K562 (cell line): ENCODE measurements around the gene CSKMT. TPM values are rescaled to one million over a fixed set of nuclear protein-coding genes. Genes with fewer than 3 reads are reported as not detected.

Experiments used
- ADNP ChIP-seq: fragments of 200-800 bp; sonication (Bioruptor generic); IDR thresholded peaks from 2 replicates; pipeline ENCODE4 v1.6.1; 2016; ENCODE audit warnings: missing genetic modification characterization, missing compliant biosample characterization
- ARID1B ChIP-seq: fragments of 450-650 bp; IDR thresholded peaks from 2 replicates; pipeline ENCODE4 v1.6.1; 2016; ENCODE audit warnings: antibody characterized with exemption, mild to moderate bottlenecking, inconsistent platforms
- BRCA1 ChIP-seq, 2 experiments: fragments of 450-650 bp in 1 of 2; sonication (generic) in 1 of 2; formaldehyde crosslinking in 1 of 2; IDR thresholded peaks; 2 replicates each; pipeline versions ENCODE4 v1.5.0 to v1.6.1; 2017 to 2020; ENCODE audit warnings: mild to moderate bottlenecking in 1 of 2, missing genetic modification reagents in 1 of 2
- CEBPG ChIP-seq, 3 experiments: fragments of 200-800 bp in 1 of 3; sonication (Bioruptor generic) in 1 of 3; sonication (generic) in 1 of 3; formaldehyde crosslinking in 1 of 3; IDR thresholded peaks in 2 of 3; conservative IDR thresholded peaks in 1 of 3; 2 replicates each; pipeline versions ENCODE4 v1.6.1 to v1.8.0; 2016 to 2022; ENCODE audit warnings: missing compliant biosample characterization in 2 of 3, missing genetic modification characterization in 2 of 3, mild to moderate bottlenecking in 1 of 3, missing genetic modification reagents in 1 of 3
- FUS ChIP-seq: fragments of 200-400 bp; formaldehyde crosslinking; optimal IDR thresholded peaks from 2 replicates; pipeline ENCODE3; 2017; ENCODE audit warnings: low read depth, low read length
- IFI16 ChIP-seq: fragments of 250-450 bp; sonication (Bioruptor Pico); IDR thresholded peaks from 2 replicates; pipeline ENCODE4 v2.1.2; 2022; ENCODE audit warnings: mild to moderate bottlenecking, inconsistent platforms
- JUND ChIP-seq, 2 experiments: IDR thresholded peaks; 2 replicates in 1 of 2; 3 replicates in 1 of 2; pipeline ENCODE4 v1.6.1; 2011; ENCODE audit warnings: borderline replicate concordance in 2 of 2, low read depth in 2 of 2, low read length in 2 of 2, improper control_type of control experiment in 1 of 2, missing biosample characterization in 1 of 2, missing genetic modification characterization in 1 of 2, missing genetic modification reagents in 1 of 2
- MTF1 ChIP-seq: fragments of 250-450 bp; sonication (Bioruptor Pico); IDR thresholded peaks from 2 replicates; pipeline ENCODE4 v1.9.0; 2021; ENCODE audit warnings: moderate library complexity, mild to moderate bottlenecking, inconsistent platforms, borderline replicate concordance
- NR1H2 ChIP-seq: sonication (generic); formaldehyde crosslinking; IDR thresholded peaks from 2 replicates; pipeline ENCODE4 v1.4.0; 2020; ENCODE audit warnings: mild to moderate bottlenecking, missing genetic modification reagents
- RAD21 ChIP-seq, 2 experiments: fragments of 250-450 bp in 1 of 2; fragments of 450-650 bp in 1 of 2; sonication (Bioruptor Pico) in 1 of 2; formaldehyde crosslinking in 1 of 2; IDR thresholded peaks in 1 of 2; conservative IDR thresholded peaks in 1 of 2; 2 replicates each; pipeline versions ENCODE4 v1.4.0 to v1.8.0; 2020 to 2022; ENCODE audit warnings: mild to moderate bottlenecking in 2 of 2, moderate library complexity in 1 of 2
- RBM22 ChIP-seq: fragments of 200-400 bp; formaldehyde crosslinking; IDR thresholded peaks from 2 replicates; pipeline ENCODE4 v1.6.1; 2018; ENCODE audit warnings: low read length, low read depth; ENCODE audit not compliant: poor library complexity, severe bottlenecking
- ZNF644 ChIP-seq: fragments of 200-800 bp; sonication (Bioruptor generic); IDR thresholded peaks from 2 replicates; pipeline ENCODE4 v1.6.1; 2016; ENCODE audit warnings: low read depth, missing genetic modification characterization, missing compliant biosample characterization
- polyA plus RNA-seq, 8 experiments: library from polyadenylated mRNA; depleted of rRNA in 4 of 8; stranded (reverse) in 5 of 8; unstranded in 3 of 8; fragments of >200 nt; fragmentation: Nextera tagmentation in 2 of 8; fragmentation: Illumina TruSeq in 1 of 8; extraction: Ambion mirVana in 2 of 8; extraction: Trizol in 1 of 8; gene quantifications; 2 replicates each; pipeline versions ENCODE4 v1.2.1 to v1.2.3, GENCODE V29; 2011 to 2014; ENCODE audit warnings: inconsistent platforms in 1 of 8, missing spikeins in 1 of 8
- total RNA-seq, 7 experiments: library from RNA; depleted of rRNA in 6 of 7; stranded (reverse); fragments of >200 nt in 6 of 7; fragmentation: Illumina TruSeq in 2 of 7; extraction: Trizol in 2 of 7; gene quantifications; 2 replicates each; pipeline versions ENCODE4 v1.2.1 to v1.2.3, GENCODE V29; 2011 to 2021; ENCODE audit warnings: low replicate concordance in 1 of 7
- TF ChIP-seq, protein P1 (sequence below), 2 experiments: fragments of 450-650 bp in 1 of 2; sonication (generic) in 1 of 2; formaldehyde crosslinking in 1 of 2; IDR thresholded peaks in 1 of 2; conservative IDR thresholded peaks in 1 of 2; 2 replicates each; pipeline versions ENCODE4 v1.6.1 to v1.8.1; 2016 to 2023; ENCODE audit warnings: mild to moderate bottlenecking in 2 of 2, moderate library complexity in 2 of 2, inconsistent platforms in 1 of 2, missing genetic modification reagents in 1 of 2
- TF ChIP-seq, protein P2 (sequence below): fragments of 450-650 bp; IDR thresholded peaks from 2 replicates; pipeline ENCODE4 v1.6.1; 2017; ENCODE audit warnings: antibody characterized with exemption, mild to moderate bottlenecking
- TF ChIP-seq, protein P3 (sequence below): sonication (generic); formaldehyde crosslinking; IDR thresholded peaks from 2 replicates; pipeline ENCODE4 v1.4.0; 2020; ENCODE audit warnings: mild to moderate bottlenecking, missing genetic modification reagents

The CSKMT gene
- total and polyA plus RNA-seq, 9 of the 15 experiments (the other 6 are each of a cell fraction or from before 2014, with no cell fraction given) = 10.3 to 108 (median 27.2) TPM

DNA sequence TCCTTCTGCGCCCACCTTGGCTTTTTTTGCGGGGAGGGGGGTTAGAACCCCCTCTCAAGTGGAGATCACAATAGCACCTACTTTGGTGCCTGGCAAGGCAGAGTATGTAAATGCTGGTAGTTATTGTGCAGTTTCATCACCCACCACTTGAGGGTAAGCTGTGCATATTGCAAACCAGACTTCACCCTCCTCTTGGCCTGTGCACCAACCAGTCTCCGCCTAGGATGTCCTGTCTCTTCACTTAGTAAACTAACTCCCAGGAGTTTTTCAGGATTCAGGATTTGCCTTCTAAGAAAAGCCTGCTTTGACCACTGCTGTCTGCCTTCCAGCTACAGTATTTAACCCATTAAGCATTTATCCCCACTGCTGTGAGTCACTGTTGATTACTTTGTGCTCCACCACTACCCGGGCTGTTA lies 15.7 kb downstream of the CSKMT start (continued):
- TF ChIP-seq CEBPG (CRISPR knock-in tag; IDR thresholded peaks at IDR 0.05) (no peak; the same call in 1 of the 2 replicates), CEBPG (tag; conservative IDR thresholded peaks at IDR 0.05 in 1 of 2, IDR thresholded peaks at IDR 0.05 in 1 of 2) (peak in 1 of 2 experiments; percentile 46; a peak in 1 of 4 replicates), NR1H2 (CRISPR knock-in tag) (no peak), ADNP (tag) (no peak), RAD21 (CRISPR knock-in tag; conservative IDR thresholded peaks at IDR 0.05 in 1 of 2, IDR thresholded peaks at IDR 0.05 in 1 of 2) (peak; percentile 45 to 69), FUS (no peak), BRCA1 (IDR thresholded peaks at IDR 0.05) (no peak), BRCA1 (CRISPR knock-in tag; IDR thresholded peaks at IDR 0.05) (no peak), MTF1 (CRISPR knock-in tag) (no peak), RBM22 (no peak), IFI16 (CRISPR knock-in tag) (no peak), ZNF644 (tag) (no peak), JUND (IDR thresholded peaks at IDR 0.05; ENCODE audit: borderline replicate concordance, low read depth, low read length) (0 out of 2 replicates have a peak, but pooled peaks have one; percentile 11), JUND (tag; IDR thresholded peaks at IDR 0.05; ENCODE audit: borderline replicate concordance, low read depth, low read length) (no peak; the same call in 2 of the 3 replicates), ARID1B (no peak)
- TF ChIP-seq, protein P1, sequence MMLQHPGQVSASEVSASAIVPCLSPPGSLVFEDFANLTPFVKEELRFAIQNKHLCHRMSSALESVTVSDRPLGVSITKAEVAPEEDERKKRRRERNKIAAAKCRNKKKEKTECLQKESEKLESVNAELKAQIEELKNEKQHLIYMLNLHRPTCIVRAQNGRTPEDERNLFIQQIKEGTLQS (IDR thresholded peaks at IDR 0.05) = peak; percentile 57
- TF ChIP-seq, protein P1 (CRISPR knock-in tag; conservative IDR thresholded peaks at IDR 0.05) = no peak
- TF ChIP-seq, protein P2, sequence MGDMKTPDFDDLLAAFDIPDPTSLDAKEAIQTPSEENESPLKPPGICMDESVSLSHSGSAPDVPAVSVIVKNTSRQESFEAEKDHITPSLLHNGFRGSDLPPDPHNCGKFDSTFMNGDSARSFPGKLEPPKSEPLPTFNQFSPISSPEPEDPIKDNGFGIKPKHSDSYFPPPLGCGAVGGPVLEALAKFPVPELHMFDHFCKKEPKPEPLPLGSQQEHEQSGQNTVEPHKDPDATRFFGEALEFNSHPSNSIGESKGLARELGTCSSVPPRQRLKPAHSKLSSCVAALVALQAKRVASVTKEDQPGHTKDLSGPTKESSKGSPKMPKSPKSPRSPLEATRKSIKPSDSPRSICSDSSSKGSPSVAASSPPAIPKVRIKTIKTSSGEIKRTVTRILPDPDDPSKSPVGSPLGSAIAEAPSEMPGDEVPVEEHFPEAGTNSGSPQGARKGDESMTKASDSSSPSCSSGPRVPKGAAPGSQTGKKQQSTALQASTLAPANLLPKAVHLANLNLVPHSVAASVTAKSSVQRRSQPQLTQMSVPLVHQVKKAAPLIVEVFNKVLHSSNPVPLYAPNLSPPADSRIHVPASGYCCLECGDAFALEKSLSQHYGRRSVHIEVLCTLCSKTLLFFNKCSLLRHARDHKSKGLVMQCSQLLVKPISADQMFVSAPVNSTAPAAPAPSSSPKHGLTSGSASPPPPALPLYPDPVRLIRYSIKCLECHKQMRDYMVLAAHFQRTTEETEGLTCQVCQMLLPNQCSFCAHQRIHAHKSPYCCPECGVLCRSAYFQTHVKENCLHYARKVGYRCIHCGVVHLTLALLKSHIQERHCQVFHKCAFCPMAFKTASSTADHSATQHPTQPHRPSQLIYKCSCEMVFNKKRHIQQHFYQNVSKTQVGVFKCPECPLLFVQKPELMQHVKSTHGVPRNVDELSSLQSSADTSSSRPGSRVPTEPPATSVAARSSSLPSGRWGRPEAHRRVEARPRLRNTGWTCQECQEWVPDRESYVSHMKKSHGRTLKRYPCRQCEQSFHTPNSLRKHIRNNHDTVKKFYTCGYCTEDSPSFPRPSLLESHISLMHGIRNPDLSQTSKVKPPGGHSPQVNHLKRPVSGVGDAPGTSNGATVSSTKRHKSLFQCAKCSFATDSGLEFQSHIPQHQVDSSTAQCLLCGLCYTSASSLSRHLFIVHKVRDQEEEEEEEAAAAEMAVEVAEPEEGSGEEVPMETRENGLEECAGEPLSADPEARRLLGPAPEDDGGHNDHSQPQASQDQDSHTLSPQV = 0 out of 2 replicates have a peak, but pooled peaks have one; percentile 53
- TF ChIP-seq, protein P3, sequence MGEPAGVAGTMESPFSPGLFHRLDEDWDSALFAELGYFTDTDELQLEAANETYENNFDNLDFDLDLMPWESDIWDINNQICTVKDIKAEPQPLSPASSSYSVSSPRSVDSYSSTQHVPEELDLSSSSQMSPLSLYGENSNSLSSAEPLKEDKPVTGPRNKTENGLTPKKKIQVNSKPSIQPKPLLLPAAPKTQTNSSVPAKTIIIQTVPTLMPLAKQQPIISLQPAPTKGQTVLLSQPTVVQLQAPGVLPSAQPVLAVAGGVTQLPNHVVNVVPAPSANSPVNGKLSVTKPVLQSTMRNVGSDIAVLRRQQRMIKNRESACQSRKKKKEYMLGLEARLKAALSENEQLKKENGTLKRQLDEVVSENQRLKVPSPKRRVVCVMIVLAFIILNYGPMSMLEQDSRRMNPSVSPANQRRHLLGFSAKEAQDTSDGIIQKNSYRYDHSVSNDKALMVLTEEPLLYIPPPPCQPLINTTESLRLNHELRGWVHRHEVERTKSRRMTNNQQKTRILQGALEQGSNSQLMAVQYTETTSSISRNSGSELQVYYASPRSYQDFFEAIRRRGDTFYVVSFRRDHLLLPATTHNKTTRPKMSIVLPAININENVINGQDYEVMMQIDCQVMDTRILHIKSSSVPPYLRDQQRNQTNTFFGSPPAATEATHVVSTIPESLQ (CRISPR knock-in tag) = no peak
